SH-SY5Y (cell line): ENCODE results near the gene SH3GL3.

ENCODE experiments used
- GATA2 ChIP-seq: IDR thresholded peaks from 2 replicates; pipeline ENCODE4 v1.6.1; 2011; ENCODE audit warnings: mild to moderate bottlenecking, low read depth, low read length
- GATA3 ChIP-seq: IDR thresholded peaks from 2 replicates; pipeline ENCODE4 v1.6.1; 2011; ENCODE audit warnings: low read depth, mild to moderate bottlenecking, low read length, moderate library complexity

SH3GL3 gene

DNA sequence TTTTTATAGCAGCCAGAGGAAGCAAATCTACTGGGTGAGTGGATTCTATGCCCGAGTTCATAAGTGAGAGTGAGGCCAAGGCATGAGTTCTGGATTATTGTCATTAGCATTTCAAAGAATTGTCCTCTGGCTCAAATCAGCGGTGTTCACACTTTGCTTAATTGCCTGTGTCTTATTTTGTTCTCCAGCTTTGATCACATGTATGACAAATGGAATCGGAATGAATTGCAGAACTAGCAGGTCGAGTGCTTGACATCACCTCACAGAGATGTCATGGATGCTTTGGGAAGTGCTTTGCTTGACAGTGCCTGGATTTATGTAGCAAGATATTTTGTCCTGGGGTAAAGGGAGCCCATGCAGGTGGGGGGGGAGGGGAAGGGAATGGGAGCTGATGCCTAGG is 68.0 kb downstream of the SH3GL3 start:
- TF ChIP-seq GATA2 (no peak), GATA3 (no peak)

DNA sequence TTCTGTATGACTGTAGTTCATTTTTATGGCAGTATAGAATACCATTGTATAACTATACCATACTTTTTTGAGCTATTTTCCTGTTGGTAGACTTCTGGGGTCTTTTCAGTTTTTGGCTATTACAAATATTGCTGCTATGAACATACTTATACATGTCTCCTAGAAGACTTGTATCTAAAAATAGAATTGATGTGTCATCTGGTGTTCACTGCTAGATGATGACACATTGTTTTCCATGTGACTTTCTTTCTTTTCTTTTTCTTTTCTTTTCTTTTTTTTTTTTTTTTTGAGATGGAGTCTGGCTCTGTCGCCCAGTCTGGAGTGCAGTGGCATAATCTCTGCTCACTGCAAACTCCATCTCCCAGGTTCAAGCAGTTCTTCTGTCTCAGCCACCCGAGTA is 69.8 kb downstream of the SH3GL3 start:
- TF ChIP-seq GATA2, result no peak
- TF ChIP-seq GATA3, result no peak

DNA sequence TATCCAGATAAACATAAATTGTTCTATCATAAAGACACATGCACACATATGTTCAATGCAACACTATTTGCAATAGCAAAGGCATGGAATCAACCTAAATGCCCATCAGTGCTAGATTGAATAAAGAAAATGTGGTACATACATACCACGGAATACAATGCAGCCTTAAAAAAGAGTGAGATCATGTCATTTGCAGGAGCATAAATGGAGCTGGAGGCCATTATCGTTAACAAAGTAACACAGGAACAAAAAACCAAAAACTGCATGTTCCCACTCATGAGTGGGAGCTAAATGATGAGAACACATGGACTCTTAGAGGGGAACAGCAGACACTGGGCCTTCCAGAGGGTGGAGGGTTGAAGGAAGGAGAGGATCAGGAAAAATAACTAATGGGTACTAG is 79.2 kb downstream of the SH3GL3 start:
- TF ChIP-seq GATA3, result no peak
- no peak for TF ChIP-seq GATA2

DNA sequence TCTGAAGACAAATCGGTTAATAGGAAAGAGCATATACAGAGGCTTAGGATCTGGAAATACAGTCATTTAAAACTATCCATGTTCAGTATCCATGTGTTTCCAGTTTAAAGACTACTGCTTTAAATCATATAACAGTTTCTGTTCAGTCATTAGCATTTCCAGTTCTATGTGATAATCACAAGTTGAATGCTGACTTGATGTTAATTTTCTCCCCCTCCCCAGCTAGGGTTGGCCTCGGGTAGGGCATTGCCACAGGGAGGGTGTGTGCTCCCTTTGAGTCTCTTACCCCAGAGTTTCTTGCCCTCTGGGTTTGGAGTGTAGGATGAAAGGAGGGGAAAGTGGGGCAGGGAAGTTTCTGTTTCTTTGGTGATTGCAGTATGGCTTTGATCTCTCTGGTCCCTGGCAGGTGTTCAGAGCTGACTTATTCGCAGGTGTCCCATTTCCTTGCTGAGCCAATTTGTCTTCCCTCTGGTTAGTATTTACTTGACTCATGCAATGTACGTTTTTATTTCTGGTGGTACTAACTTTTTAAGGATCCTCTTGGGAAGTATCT is 86.3 kb downstream of the SH3GL3 start:
- TF ChIP-seq GATA2 (no peak), GATA3 (no peak)

DNA sequence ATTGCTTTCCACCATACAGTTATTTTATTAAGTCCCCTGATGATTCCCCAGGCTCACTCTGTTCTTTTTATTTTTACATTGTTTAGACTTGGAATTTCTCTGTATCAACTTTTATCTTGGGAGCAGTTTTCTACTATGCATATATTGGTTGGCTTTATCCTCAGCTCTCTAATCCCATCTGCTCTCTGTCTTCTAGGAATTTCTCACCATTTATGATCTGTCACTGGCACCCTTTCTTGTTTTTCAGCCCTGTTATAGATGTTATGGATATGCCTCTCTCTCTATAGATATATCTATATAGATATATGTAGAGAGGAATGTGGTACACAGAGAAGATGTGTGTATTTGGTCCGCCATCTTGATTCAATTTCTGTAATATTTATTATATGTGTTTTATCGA is 90.5 kb downstream of the SH3GL3 start:
- TF ChIP-seq GATA3 (no peak), GATA2 (no peak)

DNA sequence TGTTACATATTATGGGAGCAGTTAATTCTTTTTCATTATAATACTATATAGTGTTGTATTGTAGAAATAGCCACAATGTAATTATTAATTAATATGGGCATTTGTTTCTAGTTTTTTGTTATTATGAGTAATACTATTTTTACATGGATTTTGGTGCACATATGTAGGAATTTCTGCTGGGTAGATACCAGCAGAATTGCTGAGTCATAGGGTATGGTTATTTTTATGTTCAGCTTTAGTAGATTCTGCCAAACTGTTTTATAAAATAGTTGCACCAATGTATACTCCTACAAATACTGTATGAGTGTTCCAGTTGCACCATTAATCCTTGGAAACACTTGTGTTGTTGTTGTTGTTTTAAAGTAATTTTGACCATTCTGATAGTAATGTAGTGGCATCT is 91.5 kb downstream of the SH3GL3 start:
- no peak for TF ChIP-seq GATA3
- TF ChIP-seq GATA2, result no peak

DNA sequence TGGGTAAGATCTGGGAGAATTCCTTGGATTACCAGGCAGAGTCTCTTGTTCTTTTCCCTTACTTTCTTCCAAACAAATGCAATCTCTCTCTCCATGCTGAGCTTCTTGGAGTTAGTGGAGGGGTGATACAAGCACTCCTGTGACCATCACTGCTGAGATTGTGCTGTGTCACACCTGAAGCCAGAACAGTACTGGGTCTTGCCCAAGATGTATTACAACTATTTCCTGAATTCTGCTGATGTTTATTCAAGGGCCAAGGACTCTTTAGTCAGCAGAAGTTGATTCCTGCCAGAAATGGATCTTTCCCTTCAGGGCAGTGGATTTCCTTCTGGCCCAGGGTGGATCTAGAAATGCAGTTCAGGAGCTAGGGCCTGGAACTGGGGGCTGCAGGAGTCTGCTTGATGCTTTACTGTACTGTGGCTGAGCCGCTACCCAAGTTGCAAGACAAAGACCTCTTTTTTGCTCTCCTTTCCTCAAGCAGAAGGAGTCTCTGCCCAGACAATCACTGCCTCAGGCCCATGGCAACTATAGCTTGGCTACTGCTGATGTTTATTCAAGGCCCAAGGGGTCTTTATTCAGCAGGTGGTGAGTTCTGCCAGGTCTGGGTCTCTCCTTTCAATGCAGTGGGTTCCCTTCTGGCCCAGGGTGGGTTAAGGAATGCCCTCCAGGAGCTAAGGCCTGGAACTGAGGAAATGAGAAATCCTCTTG is 98.8 kb downstream of the SH3GL3 start:
- TF ChIP-seq GATA3, result no peak
- TF ChIP-seq GATA2, result no peak

DNA sequence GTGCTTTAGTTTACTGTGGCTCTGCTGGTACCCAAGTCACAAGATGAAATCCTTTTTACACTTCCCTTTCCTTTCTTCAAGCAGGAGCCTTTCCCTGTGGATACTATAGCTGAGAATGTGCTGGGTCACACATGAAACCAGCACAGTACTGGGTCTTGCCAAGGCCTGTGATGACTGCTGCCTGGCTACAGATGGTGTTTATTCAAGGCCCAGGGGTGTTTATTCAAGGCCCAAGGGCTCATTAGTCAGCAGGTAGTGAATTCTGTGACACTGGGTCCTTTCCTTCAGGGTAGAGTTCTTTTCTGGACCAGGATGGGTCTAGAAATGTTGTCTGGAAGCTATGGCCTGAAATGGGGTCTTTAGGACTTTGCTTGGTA is 99.4 kb downstream of the SH3GL3 start:
- no peak for TF ChIP-seq GATA2
- TF ChIP-seq GATA3, result no peak

DNA sequence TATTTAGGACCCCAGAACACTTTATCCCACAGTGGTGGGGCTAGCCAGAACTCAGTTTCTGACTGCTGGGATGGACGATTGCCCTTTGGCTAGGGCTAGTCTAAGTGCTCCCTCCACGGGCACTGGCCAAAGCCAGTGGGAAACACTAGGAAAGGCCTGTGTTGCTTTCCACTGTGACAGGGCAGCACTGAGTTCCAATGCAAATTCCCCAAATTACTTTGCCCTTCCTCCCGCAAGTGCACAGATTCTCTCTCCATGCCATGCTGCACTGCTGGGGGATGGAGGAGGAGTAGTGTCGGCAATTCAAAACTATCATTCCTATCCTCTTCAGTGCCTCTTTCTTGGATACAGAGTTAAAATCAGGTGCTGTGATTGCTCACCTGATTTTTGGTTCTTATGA is 100.0 kb downstream of the SH3GL3 start:
- TF ChIP-seq GATA3 (no peak), GATA2 (no peak)

DNA sequence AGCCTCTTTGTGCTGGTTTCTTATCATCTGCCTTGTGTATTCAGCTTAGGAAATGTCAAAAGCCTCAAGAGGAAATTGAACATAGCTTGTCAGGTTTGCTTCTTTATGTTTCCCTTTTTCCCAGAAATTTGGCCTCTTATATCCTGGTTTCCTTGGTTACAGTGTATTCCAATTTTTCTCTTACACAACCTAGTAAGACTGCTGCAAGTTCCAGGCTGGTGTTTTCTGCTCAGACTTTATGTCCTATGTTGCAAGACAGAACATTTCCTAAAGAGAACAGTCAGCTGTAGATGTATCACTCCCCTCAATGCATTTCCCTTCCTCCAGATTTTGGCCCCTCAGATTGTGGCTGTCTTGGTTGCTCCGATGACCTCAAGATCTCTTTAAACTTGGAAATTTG is 102.5 kb downstream of the SH3GL3 start:
- no peak for TF ChIP-seq GATA3
- TF ChIP-seq GATA2, result no peak

DNA sequence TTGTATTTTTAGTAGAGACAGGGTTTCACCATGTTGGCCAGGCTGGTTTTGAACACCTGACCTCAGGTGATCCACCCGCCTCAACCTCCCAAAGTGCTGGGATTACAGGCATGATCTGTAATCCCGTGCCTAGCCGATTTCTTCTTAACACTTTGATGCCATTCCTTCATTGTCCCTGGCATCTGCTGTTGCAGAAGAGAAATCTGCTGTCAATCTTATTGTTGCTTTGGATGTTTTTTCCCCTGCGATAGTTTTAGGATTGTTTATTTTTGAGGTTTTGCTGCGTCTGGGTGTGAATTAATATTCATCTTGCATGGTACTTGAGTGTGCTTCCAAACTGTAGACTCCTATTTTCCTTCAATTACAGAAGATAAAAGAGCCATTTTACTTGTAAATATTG is 107.4 kb downstream of the SH3GL3 start:
- no peak for TF ChIP-seq GATA2

DNA sequence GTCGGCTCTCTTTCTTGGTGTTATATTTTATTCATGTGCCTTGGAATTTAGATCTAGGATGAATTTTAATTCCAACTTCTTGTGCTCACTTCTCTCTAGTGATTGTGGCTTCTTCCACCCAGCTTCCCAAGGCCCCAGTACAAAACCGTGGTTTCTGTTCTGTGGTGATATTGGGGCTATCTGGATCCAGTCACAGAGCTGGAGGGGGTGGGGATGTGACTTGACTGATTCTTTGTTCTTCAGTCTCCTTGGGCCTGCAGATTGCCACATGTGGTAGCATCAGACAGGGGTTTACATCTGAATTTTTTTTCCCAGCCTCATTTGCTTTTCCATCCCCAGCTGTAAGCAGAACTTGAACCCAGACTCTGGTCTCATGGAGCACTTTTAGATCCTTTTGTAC is 108.2 kb downstream of the SH3GL3 start:
- TF ChIP-seq GATA3, result no peak
- no peak for TF ChIP-seq GATA2

DNA sequence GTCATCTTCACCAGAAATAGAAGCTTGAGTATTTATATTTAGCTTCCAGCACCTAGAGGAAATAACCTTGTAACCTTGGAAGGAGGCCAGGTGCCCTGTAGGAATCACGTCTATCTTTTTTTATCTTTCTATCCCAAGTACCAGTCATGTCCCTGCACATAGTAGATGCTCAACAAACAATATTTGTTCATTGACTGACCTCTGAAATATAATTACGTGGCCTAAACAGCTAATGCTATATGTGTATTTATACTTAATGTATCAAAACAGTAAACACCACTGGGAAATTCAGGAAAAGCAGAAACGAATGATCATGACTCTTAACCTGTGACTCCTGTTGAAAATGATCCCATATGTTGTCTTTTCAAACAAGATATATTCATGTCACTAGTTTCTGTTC is 108.9 kb downstream of the SH3GL3 start:
- TF ChIP-seq GATA3 (no peak), GATA2 (no peak)

DNA sequence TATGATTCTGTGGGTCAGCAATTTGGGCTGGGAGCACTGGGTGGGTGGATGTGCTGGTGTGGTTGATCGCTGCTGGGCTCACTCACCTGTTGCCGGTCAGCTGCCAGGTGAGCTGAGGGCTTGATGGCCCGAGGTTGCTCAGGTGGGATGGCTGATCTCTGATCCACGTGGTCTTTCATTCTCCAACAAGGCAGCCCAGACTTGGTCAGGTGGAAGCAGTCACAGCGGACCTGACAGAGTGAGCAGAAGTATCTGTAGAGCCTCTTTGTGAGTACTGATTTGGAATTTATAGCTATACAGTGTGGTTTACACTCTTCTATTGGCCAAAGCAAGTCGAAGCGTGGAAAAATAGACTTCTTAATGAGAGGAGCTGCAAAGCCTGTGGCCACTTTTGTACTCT is 109.6 kb downstream of the SH3GL3 start:
- TF ChIP-seq GATA3, result no peak

DNA sequence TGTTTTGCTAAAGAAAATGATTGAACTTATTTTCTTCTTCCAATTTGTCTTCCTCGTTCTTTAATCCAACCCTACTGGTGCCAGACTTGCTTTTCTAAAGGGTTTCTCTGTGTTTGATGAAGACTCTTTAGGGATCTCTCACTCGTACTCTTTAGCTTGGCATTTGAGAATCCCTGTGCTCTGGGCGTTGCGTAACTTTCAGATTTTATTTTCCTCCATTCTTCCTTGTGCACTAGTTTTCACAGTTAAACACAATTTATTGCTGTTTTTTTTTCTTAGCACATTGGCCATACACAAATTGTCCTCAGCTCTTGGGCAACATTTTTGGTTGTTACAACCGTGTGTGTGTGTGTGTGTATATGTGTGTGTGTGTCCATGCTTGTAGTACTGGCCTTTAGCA is 111.0 kb downstream of the SH3GL3 start:
- TF ChIP-seq GATA3, result no peak
- no peak for TF ChIP-seq GATA2
